HG03565 (cell line): ENCODE measurements around the gene CAPN2.

Source experiments
- ATAC-seq: cut with Tn5 transposase; IDR thresholded peaks from one replicate; pipeline ENCODE4 v1.9.1; 2021; ENCODE audit warnings: mild to moderate bottlenecking, moderate library complexity; ENCODE audit not compliant: unreplicated experiment

The CAPN2 gene

GRCh38 chr1:223758734-223759133 is 46.4 kb downstream of the CAPN2 start:
- no peak for ATAC-seq

GRCh38 chr1:223759273-223759672 is 46.9 kb downstream of the CAPN2 start:
- no peak for ATAC-seq

DNA sequence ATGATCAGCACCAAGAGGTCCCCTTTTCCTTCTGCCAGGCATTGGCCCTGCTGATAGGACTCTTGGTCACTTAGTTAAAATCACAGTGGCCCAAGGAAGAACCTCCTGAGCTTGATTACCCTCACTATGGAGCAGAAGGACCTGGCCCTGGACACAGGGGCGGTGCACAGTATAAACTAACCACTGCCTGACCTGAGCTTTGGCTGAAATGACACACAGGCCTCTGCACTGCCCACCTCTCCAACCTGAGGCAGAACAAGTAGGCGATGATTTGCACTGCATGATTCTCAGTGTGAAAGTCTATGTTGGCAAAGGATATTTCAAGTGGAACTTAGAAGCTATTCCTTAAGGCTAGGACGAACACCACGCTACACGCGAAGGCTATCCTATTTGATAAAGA is 48.5 kb downstream of the CAPN2 start:
- no peak for ATAC-seq

GRCh38 chr1:223761411-223761810 is 49.1 kb downstream of the CAPN2 start:
- ATAC-seq, result no peak

DNA sequence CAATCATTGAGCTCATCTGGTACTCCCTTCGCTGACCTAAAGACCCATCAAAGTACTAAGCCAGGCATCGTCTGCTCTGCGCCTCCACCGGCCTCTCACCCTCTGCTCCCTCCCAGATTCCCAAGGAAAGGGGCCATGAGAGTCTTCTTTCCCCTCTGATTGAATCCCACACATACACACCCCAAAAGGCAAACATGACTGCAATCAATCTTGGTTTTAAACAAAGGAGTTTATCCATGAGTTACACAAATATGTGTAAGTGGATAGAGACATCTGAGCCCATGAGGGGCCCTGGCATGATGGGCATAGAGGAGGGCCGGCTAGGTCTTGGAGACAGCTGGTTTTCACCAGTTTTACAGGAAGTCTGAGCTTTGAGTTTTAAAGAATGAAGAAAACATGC is 50.9 kb downstream of the CAPN2 start:
- ATAC-seq, result no peak

DNA sequence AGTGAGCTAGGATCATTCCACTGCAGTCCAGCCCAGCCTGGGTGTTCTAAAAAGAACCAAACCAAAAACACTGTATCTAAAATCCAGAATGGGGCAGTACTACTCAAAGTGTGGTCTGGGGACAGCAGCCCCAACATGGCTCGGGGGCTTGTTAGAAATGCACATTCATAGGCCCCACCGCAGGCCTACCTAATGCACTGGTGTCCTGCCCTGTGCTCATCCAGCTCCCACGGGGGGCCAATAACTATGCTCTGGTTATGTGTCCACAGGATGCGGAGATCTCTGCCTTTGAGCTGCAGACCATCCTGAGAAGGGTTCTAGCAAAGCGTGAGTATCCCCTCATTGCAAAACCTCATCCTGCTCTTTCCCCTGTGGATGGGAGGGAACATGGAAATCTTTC is 51.5 kb downstream of the CAPN2 start:
- ATAC-seq, result no peak

DNA sequence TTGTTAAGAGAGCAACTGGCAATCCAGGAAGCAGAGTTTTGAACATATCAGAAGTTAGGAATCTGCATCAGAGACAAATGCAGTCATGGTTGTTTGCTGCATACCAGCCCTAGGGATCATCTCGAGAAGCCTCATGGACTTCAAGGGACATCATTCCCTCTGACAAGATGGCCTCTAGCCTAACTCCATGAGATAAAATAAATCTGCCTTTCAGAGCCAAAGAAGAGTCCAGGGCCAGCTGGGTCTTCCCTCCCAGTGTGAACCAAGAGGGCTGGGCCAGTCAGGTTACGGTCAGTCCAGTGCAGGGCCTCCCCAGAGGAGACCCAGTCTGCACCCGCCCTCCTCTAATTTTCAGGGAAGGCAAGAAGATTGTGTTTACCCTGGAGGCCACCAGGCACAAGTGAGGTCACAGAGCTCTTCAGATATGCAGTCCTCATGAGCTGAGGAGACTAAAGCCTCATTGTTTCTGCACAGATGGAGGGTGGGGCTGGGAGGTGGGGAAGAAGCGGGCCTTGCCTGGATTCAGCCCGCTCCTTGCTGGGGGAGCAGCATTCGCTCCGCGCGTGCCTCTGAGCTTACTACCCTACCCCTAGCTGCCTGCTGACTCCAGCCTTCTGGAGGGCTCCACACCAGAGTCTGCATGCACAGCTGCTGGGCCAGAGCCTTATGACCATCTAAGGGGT is 52.8 kb downstream of the CAPN2 start:
- ATAC-seq, result no peak

GRCh38 chr1:223765719-223766340 is 53.5 kb downstream of the CAPN2 start:
- ATAC-seq, result no peak

DNA sequence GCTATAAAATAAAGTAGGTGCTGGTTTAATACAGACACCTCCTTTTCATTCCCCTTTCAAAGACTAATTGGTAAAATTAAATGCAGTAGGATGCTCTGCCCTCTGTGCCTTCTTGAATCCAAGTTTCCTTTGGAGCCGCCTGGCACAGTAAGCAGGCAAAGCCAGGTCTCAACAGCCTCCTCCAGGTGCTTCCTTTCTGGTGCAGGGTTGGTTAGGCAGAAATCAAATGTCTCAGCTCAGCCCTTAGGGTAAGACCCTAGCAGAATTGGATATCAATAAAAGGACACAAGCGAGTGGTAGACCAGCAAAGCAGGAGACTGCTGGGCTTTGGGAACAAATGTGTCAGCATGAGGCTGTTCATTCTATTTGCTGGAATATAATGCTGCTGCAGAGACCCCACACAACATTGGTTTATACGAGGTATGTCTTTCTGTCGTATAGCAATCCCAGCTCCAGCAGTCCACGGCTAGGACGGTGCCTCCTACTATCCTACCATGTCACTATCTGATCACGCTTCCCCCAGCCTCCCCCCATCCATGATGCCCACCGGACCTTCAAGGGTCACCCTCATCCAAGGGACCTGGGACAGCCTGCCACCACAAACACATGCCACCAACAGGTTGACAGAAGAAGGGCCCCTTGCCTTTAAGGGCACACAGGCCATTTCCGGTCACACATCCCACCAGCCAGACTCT is 58.4 kb downstream of the CAPN2 start:
- no peak for ATAC-seq

DNA sequence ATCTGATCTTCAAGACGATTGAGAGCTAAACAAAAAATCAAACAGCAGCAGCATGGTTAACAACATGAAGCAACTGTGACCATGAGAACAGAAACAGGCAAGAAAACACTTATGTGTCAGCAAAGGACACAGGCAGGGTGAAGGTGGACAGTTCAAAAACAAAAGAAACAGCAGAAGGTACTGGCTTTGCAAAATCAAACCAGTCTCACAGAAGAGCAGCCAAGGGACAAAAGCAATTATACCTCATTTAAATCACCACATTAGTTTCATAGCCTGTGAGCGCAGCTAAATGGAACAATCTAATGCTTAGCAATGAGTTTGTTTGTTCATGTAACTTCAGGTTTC is 59.1 kb downstream of the CAPN2 start:
- ATAC-seq, result peak; percentile 47

GRCh38 chr1:223771814-223772770 is 59.8 kb downstream of the CAPN2 start:
- ATAC-seq, result peak; percentile 46

- ATAC-seq, result no peak
These were observed 60.4 kb downstream of the CAPN2 start for GRCh38 chr1:223772771-223773160.

GRCh38 chr1:223774134-223774814 is 61.9 kb downstream of the CAPN2 start:
- ATAC-seq, result no peak

GRCh38 chr1:223775054-223775453 is 62.7 kb downstream of the CAPN2 start:
- no peak for ATAC-seq

GRCh38 chr1:223775711-223776074 is 63.4 kb downstream of the CAPN2 start:
- ATAC-seq, result no peak

DNA sequence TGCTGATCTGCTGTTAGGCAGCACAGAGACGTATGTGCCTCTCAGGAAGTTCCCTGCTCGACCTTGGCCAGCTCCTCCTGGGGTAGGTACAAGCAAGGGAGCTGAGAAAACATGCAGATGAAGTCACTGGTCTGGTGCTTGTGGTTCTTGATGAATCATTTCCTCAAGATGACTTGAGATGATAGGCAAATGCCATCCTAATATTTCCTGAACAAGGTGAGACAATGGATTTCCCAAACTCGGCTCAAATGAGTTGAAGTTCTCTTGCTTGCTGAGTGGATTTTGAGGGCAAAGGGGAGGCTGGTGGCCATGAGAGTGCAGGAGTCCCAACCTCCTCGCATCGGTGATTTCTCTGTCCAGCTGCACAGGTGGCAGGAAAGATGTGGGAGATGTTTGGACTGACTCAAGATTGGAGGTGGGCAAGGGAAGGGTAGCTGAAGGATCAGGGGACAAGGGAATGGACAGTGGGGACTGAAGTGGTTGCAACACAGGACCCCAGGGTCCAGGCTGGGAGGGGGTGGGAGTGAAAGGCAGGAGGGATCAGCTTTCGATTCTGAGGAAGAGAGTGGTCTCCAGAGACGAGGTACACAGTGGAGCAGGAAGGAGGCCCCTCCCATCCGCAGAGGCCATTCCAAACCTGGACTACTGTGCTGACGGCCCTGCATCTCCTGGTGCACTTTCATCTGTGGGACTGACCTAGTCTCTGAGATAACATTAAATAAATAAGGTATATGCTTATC is 63.9 kb downstream of the CAPN2 start:
- ATAC-seq, result no peak

DNA sequence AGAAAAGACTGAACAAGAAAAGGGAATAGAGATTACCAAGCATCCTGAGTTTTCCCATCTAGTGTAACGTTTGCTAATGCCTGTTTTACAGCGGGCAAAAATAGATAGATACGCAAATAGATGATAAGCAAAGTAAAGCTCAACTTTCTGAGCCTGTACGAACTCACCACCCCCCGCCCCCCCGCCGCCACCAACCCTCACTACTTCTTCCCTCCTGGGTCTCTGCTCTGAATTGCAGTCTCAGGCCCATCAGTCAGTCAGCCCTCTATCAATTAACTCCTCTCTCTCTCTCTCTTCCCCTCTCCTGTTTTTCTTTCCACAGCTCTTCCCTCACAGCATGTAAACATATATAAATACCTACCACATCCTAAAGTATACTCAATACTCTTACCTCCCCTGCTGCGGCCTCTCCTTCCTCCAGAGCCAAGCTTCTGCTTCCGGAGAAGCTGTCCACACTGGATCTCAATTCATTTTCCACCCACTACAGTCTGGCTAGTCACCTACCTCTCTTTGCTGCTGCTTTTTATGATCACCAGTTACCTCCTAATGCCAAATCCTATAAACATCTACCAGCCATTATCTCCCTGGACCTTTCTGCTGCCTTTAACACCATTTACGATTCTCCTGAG is 64.6 kb downstream of the CAPN2 start:
- ATAC-seq, result no peak

DNA sequence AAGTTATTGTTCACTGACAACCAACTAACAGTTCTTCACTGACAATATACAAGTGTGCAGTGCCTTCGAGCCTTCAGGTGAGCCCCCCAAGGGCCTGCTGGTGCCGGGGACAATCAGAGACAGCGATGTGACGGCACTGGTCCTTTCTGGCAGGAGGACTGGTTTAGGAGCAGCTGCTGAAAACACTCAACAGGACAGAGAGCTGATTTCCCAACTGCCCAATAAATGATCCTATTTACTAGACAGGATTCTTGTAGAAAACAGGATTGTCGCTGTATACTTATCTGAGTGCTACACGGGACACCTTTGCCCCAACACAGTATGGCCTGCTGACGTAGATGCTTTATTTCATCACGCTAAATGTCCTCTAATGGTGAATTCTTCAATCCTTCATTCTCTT is 68.0 kb downstream of the CAPN2 start:
- no peak for ATAC-seq

DNA sequence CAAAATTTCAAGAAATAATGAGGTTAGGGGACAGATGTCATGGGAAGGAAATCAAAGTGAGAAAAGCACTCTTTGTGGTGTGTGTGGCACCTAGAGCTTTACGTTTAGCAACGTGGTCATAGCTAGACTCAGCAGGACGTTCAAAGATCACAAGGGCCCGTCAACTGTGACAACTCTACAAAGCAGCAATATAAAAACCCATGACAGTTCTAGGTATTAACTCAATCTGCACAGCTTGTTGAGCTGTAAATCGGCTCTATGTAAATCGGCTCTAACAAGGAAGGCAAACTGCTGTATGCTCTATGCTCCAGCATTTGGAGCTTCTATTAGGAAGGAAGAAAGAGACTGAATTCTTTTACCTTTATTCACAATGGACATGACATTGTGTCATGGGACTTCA is 68.6 kb downstream of the CAPN2 start:
- ATAC-seq, result no peak

GRCh38 chr1:223783676-223784075 is 71.3 kb downstream of the CAPN2 start:
- no peak for ATAC-seq
